GM10266 (cell line): ENCODE data around the gene BCL2L14.

Experiments
- DNase-seq: peaks from one replicate; pipeline ENCODE4 v3.0.0; 2012; ENCODE audit errors: extremely low spot score
- TF ChIP-seq, protein P1 (sequence below): IDR thresholded peaks from 2 replicates; pipeline ENCODE4 v1.5.1; 2012; ENCODE audit warnings: mild to moderate bottlenecking, low read depth; ENCODE audit not compliant: control insufficient read depth, insufficient read depth; ENCODE audit errors: missing control alignments

The BCL2L14 gene

DNA sequence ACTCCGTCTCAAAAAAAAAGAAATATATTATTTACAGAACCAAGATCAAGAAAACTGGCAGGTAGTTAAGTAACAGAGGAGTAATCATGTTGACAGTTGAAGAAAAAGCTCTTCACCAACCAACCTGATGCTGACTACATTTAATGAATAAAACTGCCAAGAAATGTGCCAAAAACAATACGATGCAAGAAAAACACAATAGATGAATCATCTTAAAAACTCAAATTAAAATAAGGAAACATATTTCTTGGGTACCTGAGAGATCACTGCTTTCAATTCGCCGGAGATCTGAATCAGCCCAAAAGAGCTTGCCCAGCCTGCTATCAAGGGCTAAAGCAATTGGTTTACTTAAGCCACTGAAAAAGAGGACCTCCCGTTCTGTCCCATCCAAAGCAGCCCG, 76.4 kb downstream of the BCL2L14 start:
- no peak for DNase-seq
- TF ChIP-seq, protein P1, sequence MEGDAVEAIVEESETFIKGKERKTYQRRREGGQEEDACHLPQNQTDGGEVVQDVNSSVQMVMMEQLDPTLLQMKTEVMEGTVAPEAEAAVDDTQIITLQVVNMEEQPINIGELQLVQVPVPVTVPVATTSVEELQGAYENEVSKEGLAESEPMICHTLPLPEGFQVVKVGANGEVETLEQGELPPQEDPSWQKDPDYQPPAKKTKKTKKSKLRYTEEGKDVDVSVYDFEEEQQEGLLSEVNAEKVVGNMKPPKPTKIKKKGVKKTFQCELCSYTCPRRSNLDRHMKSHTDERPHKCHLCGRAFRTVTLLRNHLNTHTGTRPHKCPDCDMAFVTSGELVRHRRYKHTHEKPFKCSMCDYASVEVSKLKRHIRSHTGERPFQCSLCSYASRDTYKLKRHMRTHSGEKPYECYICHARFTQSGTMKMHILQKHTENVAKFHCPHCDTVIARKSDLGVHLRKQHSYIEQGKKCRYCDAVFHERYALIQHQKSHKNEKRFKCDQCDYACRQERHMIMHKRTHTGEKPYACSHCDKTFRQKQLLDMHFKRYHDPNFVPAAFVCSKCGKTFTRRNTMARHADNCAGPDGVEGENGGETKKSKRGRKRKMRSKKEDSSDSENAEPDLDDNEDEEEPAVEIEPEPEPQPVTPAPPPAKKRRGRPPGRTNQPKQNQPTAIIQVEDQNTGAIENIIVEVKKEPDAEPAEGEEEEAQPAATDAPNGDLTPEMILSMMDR: no peak
